Fibroblast of the aortic adventitia (primary cell): ENCODE data around the gene DECR2. TPM values are rescaled to one million over a fixed set of nuclear protein-coding genes. Genes with fewer than 3 reads are reported as not detected.

Experiments
- DNase-seq: peaks from one replicate; pipeline ENCODE4 v3.0.0-alpha.2; 2010; ENCODE audit warnings: low read depth
- H3K4me3 ChIP-seq: 2 replicates; pipeline ENCODE4 v1.5.1; 2011; ENCODE audit warnings: low read depth, mild to moderate bottlenecking, control low read depth, low read length, moderate library complexity
- CTCF ChIP-seq: IDR thresholded peaks from 2 replicates; pipeline ENCODE4 v1.5.1; 2011; ENCODE audit warnings: mild to moderate bottlenecking, low read length, control low read depth, inconsistent platforms; ENCODE audit not compliant: insufficient read depth
- small RNA-seq: library from RNA; depleted of rRNA; stranded (forward); fragments of <200 nt; gene quantifications from one replicate; pipeline ENCODE3, GENCODE V24; 2012
- total RNA-seq: library from RNA; depleted of rRNA; stranded (reverse); fragments of >200 nt; gene quantifications from 2 replicates; pipeline ENCODE4 v1.2.3, GENCODE V29; 2012; ENCODE audit warnings: low replicate concordance

The DECR2 gene
- total RNA-seq, 1 donor = 8.1 TPM

GRCh38 chr16:460787-461186 is 59.1 kb downstream of the DECR2 start:
- no peak overlapping the region for H3K4me3 ChIP-seq
- no peak for DNase-seq
- no peak for TF ChIP-seq CTCF

Small RNAs within 50 kb of the gene (small RNA-seq; reads per million reads assigned to genes)
- gene RF00019 = not detected

Other genes with a start within 250 kb of the DECR2 start
- gene HBZ, start 249.2 kb upstream of the DECR2 start, total RNA-seq = not detected in 2 replicates
- not detected in 2 replicates for gene HBM, start 235.9 kb upstream of the DECR2 start, total RNA-seq
- gene HBA2, start 229.0 kb upstream of the DECR2 start, total RNA-seq = not detected in 2 replicates
- gene HBA1, start 225.2 kb upstream of the DECR2 start, total RNA-seq = not detected in 2 replicates
- gene HBQ1, start 221.4 kb upstream of the DECR2 start, total RNA-seq = 0.63 TPM in 1 of 2 replicates, not detected in the other
- gene LUC7L, start 172.4 kb upstream of the DECR2 start, total RNA-seq = 37.0 and 82.3 TPM in 2 replicates
- gene FAM234A, start 167.1 kb upstream of the DECR2 start, total RNA-seq = 49.5 and 72.0 TPM in 2 replicates
- gene RGS11, start 125.9 kb upstream of the DECR2 start, total RNA-seq = 1.2 and 2.0 TPM in 2 replicates
- 1.6 TPM in 1 of 2 replicates, not detected in the other for gene ARHGDIG, start 121.3 kb upstream of the DECR2 start, total RNA-seq
- gene PDIA2, start 118.7 kb upstream of the DECR2 start, total RNA-seq = not detected in 2 replicates
- 13.4 and 26.4 TPM in 2 replicates for gene AXIN1, start 49.2 kb upstream of the DECR2 start, total RNA-seq
- 49.3 and 83.6 TPM in 2 replicates for gene MRPL28, start 31.3 kb upstream of the DECR2 start, total RNA-seq
- gene PGAP6, start 19.9 kb upstream of the DECR2 start, total RNA-seq = 25.2 and 51.2 TPM in 2 replicates
- gene NME4, start 4.7 kb upstream of the DECR2 start, total RNA-seq = 35.8 and 75.8 TPM in 2 replicates
- 14.7 and 24.4 TPM in 2 replicates for gene RAB11FIP3, start 23.8 kb downstream of the DECR2 start, total RNA-seq
- gene CAPN15, start 125.8 kb downstream of the DECR2 start, total RNA-seq = 31.6 and 43.9 TPM in 2 replicates
- not detected in 2 replicates for gene PRR35, start 158.5 kb downstream of the DECR2 start, total RNA-seq
- gene NHLRC4, start 165.1 kb downstream of the DECR2 start, total RNA-seq = 2.0 and 2.5 TPM in 2 replicates
- 20.7 and 29.1 TPM in 2 replicates for gene PIGQ, start 168.1 kb downstream of the DECR2 start, total RNA-seq
- gene RAB40C, start 188.2 kb downstream of the DECR2 start, total RNA-seq = 12.0 and 14.6 TPM in 2 replicates
- 0.18 and 0.25 TPM in 2 replicates for gene WFIKKN1, start 229.1 kb downstream of the DECR2 start, total RNA-seq
- 85.0 and 86.0 TPM in 2 replicates for gene METTL26, start 234.4 kb downstream of the DECR2 start, total RNA-seq
- gene MCRIP2, start 239.9 kb downstream of the DECR2 start, total RNA-seq = 13.3 and 22.4 TPM in 2 replicates
- gene WDR90, start 247.5 kb downstream of the DECR2 start, total RNA-seq = 12.7 and 25.0 TPM in 2 replicates